IPS-18c (cell line): ENCODE data around the gene PUM1.
"Not testable (repeated sequence)": the region's sequence is repeated elsewhere in the genome, so short reads cannot be mapped to it uniquely, and the experiment has no call there.

Experiments
- H3K4me3 ChIP-seq: 2 replicates; pipeline ENCODE4 v1.7.0; 2013; ENCODE audit warnings: low read depth, mild to moderate bottlenecking, low read length, moderate library complexity; ENCODE audit not compliant: insufficient read depth
- H3K9me3 ChIP-seq: one replicate; pipeline ENCODE4 v1.6.1; 2013; ENCODE audit warnings: mild to moderate bottlenecking, low read length, moderate library complexity; ENCODE audit not compliant: control insufficient read depth, insufficient read depth

PUM1 gene, protein sequence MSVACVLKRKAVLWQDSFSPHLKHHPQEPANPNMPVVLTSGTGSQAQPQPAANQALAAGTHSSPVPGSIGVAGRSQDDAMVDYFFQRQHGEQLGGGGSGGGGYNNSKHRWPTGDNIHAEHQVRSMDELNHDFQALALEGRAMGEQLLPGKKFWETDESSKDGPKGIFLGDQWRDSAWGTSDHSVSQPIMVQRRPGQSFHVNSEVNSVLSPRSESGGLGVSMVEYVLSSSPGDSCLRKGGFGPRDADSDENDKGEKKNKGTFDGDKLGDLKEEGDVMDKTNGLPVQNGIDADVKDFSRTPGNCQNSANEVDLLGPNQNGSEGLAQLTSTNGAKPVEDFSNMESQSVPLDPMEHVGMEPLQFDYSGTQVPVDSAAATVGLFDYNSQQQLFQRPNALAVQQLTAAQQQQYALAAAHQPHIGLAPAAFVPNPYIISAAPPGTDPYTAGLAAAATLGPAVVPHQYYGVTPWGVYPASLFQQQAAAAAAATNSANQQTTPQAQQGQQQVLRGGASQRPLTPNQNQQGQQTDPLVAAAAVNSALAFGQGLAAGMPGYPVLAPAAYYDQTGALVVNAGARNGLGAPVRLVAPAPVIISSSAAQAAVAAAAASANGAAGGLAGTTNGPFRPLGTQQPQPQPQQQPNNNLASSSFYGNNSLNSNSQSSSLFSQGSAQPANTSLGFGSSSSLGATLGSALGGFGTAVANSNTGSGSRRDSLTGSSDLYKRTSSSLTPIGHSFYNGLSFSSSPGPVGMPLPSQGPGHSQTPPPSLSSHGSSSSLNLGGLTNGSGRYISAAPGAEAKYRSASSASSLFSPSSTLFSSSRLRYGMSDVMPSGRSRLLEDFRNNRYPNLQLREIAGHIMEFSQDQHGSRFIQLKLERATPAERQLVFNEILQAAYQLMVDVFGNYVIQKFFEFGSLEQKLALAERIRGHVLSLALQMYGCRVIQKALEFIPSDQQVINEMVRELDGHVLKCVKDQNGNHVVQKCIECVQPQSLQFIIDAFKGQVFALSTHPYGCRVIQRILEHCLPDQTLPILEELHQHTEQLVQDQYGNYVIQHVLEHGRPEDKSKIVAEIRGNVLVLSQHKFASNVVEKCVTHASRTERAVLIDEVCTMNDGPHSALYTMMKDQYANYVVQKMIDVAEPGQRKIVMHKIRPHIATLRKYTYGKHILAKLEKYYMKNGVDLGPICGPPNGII

DNA sequence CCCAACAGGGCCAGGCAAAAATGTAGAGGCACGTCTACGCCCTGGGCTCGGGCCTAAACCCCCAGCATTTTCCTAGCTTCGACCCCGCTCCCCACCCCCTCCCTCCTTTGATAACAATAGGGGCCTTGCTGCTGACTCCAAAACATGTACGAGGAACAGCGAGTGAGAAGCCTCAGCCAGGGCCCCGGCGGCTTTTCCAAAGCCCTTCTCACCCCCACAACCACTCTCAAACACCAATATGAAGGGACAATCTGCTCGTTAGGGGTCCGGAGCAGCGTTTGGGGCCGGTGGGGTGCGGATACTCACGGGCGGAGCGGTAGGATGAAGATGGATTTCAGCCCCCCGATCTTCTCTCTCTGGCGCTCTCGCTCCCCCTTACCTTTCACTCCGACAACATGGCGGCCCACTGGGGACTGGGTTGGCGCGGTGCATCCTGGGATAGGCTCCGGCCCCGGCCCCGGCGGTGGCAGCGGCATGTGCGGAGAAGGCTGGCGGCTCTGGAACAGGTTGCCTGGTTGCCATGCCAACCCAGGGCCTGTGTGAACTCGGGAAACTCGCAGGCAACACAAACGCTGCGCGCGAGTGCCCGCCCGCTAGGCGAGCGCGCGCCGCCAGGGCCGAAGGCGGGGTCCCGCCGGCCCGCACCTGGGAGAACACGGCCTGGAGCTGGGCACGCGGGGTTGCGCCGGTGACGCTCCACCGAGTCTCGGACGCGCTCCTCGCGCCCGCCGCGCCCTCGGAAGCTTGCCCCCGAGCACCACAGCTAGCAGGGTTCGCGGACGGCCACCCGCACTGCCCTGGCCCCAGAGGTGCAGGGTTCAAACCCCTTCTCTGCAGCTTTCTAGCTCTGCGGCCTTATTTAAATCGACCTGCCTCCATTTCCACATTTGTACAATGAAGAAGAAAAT is at the start of gene PUM1:
Gene PUM1, minus strand, starts transcription at position 408 of the 908 bp plus-strand sequence. CDS start 6,151 bp downstream, outside the sequence.
- peak within 1 kb of the TSS; percentile 95 for H3K4me3 ChIP-seq
- no peaks in the 10 kb centered on the region for H3K9me3 ChIP-seq

DNA sequence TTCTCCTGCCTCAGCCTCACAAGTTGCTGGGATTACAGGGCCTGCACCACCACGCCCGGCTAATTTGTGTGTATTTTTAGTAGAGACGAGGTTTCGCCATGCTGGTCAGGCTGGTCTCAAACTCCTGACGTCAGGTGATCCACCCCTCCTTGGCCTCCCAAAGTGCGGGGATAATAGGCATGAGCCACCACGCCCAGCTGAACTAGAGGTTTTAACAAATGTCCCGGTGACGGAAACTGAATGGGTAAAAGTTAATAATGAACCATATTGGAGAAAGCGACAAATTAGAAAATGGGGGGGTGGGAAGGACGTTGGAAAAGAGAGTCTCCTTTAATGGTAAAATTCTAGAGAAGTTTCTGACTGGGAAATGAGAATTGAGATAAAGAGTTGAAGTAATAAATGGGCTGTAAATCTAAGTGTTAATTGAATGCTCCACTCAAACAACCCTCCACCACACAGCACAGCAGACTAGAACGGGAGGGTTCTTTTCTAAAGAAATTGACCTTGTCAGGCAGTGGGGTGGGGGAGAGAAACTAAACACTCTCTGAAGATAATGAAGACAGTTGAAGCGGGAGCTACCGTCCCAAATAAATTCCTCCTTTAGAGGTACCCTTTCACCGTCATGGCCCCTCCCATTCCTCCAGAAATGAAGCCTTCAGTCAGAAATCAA is 46.9 kb upstream of the PUM1 start:
- no peaks in the 10 kb centered on the region for H3K9me3 ChIP-seq
- H3K4me3 ChIP-seq, result no peak overlapping the region

DNA sequence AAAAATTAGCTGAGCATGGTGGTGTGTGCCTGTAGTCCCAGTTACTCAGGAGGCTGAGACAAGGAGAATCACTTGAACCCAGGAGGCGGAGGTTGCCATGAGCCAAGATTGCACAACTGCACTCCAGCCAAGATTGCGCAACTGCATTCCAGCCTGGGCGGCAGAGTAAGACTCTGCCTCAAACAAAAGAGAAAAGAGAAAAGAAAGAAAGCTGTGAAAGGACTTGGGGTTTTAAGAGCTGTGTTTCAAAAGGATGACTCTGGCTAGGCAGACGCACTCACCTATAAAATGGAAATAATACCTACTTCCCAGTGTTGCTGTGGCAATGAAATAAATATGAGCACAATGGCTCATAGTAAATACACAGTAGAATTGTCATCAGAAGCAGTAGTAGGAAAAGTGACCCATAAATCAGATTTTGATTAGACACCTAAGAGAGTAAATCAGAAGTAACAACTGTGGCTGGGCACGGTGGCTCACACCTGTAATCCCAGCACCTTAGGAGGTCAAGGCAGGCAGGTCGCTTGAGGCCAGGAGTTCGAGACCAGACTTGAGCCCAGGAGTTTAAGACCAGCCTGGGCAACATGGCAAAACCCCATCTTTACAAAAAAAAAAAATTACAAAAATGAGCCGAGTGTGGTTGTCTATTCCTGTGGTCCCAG is 45.9 kb upstream of the PUM1 start:
- Histone ChIP-seq H3K9me3 (no peaks in the 10 kb centered on the region), H3K4me3 (no peak overlapping the region)

DNA sequence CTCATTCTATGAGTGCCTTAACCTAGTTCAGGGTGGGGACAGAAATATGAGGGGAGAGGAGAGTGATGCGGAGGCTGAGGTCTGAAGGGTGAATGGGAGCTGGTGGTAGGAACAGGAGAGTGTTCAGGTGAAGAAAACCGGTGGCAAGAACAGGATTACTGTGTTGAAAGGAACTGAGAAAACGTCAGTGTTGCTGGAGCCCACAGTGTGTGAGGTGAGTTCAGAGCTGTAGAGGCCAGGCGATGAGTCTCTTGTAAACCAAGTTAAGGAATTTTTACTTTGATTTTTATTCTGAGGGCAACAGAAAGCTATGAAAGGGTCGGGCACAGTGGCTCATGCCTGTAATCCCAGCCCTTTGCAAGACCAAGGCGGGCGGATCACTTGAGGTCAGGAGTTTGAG is 45.3 kb upstream of the PUM1 start:
- Histone ChIP-seq H3K4me3 (no peak overlapping the region), H3K9me3 (no peaks in the 10 kb centered on the region)

DNA sequence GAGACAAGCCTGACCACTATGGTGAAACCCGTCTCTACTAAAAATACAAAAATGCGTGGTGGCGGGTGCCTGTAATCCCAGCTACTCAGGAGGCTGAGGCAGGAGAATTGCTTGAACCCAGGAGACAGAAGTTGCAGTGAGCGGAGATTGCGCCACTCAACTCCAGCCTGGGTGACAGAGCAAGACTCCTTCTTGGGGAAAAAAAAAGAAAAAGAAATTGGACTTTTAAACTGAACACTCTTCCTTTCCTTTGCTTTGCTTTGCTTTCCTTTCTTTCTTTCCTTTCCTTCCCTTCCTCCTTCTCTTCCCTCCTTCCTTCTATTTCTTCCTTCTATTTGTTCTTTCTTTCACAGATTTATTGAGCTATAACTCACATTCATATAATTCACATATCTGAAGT is 43.3 kb upstream of the PUM1 start:
- Histone ChIP-seq H3K4me3 (no peak overlapping the region), H3K9me3 (no peaks in the 10 kb centered on the region)

DNA sequence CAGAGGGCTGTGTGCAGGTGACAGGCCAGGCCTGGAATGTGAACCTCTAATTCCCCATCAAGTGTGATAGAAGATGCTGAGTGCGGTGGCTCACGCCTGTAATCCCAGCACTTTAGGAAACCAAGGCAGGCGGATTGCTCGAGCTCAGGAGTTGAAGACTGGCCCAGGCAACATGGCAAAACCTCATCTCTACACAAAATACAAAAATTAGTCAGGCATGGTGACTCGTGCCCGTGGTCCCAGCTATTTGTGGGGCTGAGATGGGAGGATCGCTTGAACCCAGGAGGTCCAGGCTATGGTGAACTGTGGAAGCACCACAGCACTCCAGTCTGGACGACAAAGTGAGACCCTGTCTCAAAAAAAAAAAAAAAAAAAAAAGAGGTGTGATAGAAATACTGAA is 40.1 kb upstream of the PUM1 start:
- no peaks in the 10 kb centered on the region for H3K9me3 ChIP-seq
- H3K4me3 ChIP-seq, result no peak overlapping the region

DNA sequence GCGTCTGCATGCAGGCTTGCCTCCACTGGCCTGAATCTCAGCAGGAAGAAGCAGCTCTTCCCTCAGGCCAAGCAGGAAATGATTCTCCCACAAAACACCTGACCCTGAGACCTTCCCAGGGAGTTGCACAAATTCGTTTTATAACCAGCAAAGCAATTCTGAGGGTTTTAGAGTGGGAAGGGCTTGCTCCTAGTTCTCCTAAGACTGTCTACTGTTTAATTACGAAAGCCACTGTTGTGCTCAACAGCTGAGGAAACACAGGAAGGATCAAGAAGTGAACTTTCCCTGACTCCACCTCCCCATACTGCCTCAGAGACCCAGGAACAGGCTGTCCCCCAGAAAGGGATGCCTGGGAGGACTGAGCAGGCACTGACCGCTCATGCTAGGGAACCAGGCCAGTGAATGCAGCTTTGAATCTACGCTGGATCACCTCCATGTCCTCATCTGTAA is 37.0 kb upstream of the PUM1 start:
- no peaks in the 10 kb centered on the region for H3K9me3 ChIP-seq
- H3K4me3 ChIP-seq, result no peak overlapping the region

DNA sequence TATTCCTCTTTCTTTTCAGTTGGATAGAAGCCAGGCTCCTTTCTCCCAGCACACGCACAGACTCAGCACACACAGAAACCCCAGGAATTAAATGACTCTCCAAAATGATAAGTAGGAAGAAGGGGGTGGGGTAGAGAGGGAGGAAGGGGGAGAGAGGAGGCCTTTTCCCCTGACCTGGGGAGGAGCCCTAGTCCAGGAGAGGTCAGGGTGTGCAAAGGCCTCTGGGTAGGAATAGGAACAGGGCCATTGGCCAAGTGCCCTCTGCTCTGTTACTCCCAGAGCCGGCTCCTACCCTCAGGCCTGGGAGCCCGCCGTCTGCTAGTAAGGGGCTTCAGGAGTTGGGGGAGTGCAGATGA is 35.6 kb upstream of the PUM1 start:
- no peak overlapping the region for H3K4me3 ChIP-seq
- H3K9me3 ChIP-seq, result no peaks in the 10 kb centered on the region

DNA sequence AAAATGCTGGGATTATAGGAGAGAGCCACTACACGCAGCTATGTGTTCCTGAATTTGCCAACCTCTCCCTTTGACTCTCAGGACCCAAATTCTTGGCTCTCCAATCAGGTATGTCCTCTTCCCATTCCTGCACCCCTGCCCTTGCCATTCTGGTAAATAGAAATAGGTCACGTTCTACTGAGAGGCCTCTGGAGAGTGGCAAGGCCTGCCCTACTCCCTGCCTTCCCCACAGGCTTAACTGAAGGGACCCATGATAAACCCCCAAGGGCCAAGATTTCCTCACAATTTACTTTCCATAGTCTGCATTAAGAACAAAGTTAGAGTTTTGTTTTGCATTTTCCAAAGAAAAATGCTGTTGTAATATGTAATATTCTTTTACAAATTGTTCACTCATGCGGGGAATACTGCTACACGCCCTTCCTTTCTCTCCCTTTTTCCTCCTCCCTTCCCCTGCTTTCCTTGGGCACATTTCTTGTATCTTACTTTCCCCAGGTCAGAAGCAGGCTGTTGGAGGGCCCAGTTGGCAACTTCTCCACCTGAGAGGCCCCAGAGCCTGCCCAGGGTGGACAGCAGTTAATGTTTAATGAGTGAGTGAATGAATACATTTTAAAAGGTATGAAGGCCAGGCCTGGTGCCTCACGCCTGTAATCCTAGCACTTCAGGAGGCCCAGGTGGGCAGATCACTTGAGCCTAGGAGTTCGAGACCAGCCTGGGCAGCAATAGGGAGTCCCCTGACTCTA is 33.9 kb upstream of the PUM1 start:
- Histone ChIP-seq H3K9me3 (no peaks in the 10 kb centered on the region), H3K4me3 (no peak overlapping the region)

DNA sequence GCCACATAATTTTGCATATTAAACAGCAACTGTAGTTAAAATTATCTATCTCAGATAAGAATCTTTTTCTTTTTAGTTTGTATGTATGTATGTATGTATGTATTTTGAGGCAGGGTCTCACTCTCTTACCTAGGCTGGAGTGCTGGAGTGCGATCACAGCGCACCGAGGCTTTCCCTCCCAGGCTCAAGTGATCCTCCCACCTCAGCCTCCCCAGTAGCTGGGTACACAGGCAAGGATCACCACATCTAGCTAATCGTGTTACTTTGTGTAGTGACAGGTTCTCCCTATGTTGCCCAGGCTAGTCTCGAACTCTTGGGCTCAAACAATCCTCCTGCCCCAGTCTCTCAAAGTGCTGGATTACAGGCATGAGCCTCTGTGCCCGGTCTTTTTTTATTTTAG is 30.5 kb upstream of the PUM1 start:
- H3K4me3 ChIP-seq, result no peak overlapping the region
- no peaks in the 10 kb centered on the region for H3K9me3 ChIP-seq

DNA sequence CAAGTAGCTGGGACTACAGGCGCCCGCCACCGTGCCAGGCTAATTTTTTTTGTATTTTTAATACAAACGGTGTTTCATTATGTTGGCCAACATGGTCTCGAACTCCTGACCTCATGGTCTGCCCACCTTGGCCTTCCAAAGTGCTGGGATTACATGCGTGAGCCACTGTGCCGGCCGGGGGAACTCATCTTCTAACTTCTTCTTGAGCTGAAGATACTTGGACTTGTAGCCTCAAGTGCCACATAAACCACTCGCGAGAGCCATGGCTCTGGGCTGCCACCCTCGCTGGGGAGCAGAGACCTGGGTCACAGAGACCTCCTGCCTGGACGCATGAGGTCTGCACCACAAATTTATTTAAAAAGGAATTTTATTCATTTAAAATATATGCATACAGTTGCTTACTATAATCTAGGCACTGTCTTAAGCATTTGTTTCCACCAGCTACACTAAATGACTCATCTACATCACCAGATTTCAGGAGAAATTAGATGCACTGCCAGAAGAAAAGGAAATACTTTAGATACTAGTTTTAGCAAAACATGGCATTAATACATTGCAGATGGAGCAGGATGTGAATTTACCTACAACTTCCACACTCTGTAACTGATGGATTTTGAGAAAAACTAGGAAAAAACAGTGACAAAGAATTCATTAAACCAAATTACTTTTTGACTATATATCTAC is 29.9 kb upstream of the PUM1 start:
- Histone ChIP-seq H3K4me3 (no peak overlapping the region), H3K9me3 (no peaks in the 10 kb centered on the region)

DNA sequence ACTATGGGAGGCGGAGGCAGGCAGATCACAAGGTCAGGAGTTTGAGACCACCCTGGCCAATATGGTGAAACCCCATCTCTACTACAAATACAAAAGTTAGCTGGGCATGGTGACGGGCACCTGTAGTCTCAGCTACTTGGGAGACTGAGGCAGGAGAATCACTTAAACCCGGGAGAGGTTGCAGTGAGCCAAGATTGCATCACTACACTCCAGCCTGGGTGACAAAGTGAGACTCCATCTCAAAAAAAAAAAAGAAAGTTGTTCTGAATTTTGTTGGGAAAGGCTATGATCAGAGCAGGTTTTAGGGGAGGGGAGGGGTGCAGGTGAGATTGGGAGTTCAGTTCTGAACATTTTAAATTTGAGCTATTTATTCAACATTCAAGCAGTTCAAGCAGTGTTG is 22.6 kb upstream of the PUM1 start:
- H3K4me3 ChIP-seq, result not testable (repeated sequence)

DNA sequence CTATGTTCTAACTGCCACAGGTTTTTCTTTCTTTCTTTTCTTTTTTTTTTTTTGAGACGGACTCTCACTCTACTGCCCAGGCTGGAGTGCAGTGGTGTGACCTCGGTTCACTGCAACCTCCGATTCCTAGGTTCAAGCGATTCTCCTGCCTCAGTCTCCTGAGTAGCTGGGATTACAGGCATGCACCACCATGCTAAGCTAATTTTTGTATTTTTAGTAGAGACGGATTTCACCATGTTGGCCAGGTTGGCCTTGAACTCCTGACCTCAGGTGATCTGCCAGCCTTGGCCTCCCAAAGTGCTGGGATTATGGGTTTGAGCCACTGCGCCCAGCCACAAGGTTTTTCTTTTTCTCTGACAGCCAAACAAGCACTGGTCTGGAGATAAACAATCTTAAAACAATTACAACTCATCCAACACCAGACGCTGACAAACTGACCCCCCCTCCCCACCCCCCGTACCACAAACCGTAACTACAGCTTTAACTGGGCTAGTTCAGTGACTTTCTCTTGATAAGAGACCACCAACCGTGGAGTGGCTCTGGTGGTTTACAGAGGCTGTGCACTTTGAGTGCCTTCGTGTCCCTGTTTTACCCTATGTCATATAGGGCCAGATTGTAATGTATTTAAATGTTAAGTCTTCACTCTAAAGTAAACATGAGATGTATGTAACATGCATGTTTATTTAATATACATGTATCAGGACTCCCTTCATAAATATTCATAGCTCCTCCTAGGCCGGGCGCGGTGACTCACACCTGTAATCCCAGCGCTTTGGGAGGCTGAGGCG is 19.5 kb upstream of the PUM1 start:
- Histone ChIP-seq H3K9me3 (peaks cover 4% of the 10 kb centered on the region), H3K4me3 (no peak overlapping the region)

More for the DNA sequence above, 22.6 kb upstream of the PUM1 start:
- not testable (repeated sequence) for H3K9me3 ChIP-seq

DNA sequence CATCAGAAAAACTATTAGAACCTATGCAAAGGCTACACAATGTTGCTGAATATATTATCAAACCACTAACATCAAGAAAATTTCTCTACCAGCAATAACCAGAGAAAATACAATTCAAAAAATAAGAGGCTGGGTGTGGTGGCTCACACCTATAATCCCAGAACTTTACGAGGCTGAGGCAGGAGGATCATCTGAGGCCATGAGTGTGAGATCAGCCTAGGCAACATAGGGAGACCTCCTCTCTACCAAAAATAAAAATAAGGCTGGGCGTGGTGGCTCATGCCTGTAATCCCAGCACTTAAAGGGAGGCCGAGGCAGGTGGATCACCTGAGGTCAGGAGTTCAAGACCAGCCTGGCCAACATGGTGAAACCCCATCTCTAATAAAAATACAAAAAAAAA is 16.9 kb upstream of the PUM1 start:
- Histone ChIP-seq H3K9me3 (peaks cover 4% of the 10 kb centered on the region), H3K4me3 (no peak overlapping the region)
